NCI-H82 (cell line): Measurements from ENCODE around the gene ARHGAP18.
A peak's percentile ranks its signal among the peaks of the same experiment; 100 is the strongest.

ENCODE experiments used
- DNase-seq: peaks from one replicate; lab custom pipeline; 2025; lab: John Stamatoyannopoulos, UW

ARHGAP18 gene

GRCh38 chr6:129725341-129725740, 15.4 kb upstream of the ARHGAP18 start:
- DNase-seq = no peak

- no peak for DNase-seq
These were observed 9.7 kb upstream of the ARHGAP18 start for GRCh38 chr6:129719692-129720091.

DNA sequence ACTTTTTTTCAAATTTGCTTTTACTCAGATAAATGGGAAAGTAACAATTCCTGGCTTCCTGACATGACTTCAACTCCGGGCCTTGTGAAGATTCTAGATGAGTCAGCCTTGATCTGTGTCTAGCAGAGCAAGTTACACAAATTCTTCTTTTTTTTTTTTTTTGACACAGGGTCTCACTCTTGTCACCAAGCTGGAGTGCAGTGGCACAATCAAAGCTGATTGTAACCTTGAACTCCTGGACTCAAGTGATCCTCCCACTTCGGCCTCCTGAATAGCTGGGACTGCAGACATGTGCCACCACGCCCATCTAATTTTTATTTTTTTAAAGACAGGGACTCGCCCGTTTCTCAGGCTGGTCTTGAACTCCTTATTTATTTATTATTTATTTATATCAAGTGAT, 7.3 kb upstream of the ARHGAP18 start:
- no peak for DNase-seq

GRCh38 chr6:129713806-129714333, 3.9 kb upstream of the ARHGAP18 start:
- DNase-seq = no peak

GRCh38 chr6:129711271-129711631, 1.3 kb upstream of the ARHGAP18 start:
- no peak for DNase-seq

- no peak for DNase-seq
These were observed 683 bp upstream of the ARHGAP18 start for GRCh38 chr6:129710450-129711270.

DNA sequence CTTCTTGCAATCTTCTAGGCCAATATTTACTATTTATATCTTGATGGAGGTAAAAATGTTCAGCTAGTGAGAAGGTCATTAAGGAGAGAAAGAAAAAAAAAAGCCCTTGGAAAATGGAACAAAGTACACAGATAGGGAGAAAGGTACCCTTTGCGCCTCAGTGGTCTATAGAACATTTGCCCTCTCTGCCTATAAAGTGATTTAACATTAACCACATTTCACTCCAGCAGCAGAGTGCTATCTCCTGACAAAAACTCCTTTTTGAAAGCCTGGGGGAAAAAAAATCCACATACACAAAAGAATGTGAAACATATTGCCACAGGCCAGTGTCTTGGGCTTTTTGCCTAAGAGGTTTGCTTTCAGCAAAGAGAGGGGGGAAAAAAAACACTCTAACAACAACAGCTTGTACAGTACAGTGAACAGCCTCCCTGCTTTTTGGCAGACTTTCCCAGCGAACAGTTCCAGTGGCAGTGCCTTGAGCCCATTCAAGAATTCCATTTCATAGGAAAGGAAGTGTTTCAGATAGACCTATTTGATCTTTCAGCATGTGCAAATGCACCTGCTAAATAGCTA, 695 bp downstream of the ARHGAP18 start:
- DNase-seq = no peak

GRCh38 chr6:129708496-129709195, 1.3 kb downstream of the ARHGAP18 start:
- no peak for DNase-seq

DNA sequence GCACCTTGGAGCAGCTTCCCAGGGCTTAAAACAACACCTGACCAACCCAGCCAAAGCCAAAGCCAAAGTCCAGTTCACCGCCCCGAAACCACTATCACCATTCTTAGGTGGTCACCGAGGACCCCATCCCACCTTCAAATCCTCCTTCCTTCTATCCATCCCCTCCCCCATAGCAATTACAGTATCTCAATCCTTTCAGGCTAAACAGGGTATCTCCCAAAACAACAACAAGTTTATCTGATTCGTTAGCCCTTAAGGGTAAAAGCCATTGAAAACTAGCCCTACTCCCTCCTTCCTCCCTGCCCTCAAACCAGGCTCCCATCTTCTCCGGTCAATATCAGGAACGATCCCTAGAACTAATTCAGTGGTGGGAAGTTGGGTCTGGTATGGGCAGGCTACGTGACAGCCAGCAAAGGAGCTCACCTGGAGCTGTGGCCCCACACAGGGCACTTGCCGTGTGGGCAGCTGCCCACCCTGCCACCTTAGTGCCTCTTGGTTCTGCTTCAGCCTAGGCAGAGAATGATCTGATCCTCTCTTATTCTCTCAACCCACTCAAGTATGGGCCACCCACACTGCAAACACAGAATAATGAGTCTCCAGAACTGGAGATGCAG, 2.0 kb downstream of the ARHGAP18 start:
- DNase-seq = no peak

DNA sequence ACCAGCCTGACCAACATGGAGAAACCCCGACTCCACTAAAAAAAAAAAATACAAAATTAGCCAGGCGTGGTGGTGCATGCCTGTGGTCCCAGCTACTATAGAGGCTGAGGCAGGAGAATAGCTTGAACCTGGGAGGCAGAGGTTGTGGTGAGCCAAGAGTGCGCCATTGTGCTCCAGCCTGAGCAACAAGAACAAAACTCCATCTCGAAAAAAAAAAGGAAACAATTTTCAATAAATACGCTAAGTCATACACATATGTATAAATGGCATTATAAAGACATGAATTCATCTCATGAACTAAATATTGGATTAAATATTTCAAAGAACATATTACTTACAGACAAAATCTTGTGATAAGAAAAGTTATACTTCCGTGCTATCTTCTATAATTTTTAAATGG, 2.9 kb downstream of the ARHGAP18 start:
- DNase-seq = no peak

GRCh38 chr6:129705212-129705611, 4.8 kb downstream of the ARHGAP18 start:
- no peak for DNase-seq

DNA sequence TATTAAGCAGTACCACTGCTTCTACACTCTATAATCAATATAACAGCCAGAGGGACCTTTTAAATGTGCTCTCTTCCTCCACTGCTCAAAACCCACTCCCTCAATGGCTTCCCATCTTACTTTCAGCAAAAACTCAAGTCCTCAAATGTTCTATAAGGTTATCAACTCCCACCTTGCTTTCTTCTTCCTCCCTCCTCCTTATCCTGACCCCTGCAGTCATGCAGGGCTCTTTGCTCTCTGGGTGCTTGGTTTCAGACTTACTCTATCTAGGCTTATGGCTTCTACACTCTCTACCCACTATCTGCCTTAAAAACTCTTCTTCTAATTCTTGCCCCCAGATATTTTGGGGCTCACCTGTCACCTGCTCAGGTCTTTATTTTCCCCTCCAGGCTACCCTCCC, 5.3 kb downstream of the ARHGAP18 start:
- no peak for DNase-seq

DNA sequence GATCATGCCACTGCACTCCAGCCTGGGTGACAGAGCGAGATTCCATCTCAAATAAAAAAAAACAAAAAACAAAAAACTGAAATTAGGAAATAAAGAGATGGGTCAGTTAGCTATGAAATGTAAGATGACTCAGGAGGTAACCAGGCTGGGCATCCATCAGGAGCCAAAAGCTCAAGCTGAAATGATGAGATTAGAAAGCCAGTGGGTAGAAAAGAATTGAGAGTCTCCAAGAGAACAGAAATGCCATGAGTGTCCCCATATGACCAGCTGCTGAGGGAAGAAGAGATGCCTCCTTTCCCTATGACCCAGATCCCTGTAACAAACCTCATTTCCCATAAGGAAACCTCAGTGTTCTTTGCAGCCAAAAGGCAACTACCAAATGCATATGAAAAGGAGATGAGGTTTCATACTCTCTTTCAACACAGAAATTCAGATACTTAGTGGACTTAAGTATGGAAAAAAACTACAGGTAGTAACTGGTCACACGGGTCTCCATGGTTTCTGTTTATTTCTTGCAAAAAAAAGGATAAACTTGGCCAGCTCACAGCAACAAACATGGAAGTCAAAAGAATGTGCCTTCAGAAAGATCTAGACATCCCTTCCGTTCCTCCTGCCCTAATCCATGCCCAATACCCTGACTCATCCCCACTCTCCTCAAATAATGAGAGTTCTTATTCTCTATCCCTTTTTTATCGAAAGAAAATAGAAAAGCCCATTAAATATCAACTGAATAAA, 8.1 kb downstream of the ARHGAP18 start:
- DNase-seq = no peak

GRCh38 chr6:129700666-129701065, 9.3 kb downstream of the ARHGAP18 start:
- no peak for DNase-seq

DNA sequence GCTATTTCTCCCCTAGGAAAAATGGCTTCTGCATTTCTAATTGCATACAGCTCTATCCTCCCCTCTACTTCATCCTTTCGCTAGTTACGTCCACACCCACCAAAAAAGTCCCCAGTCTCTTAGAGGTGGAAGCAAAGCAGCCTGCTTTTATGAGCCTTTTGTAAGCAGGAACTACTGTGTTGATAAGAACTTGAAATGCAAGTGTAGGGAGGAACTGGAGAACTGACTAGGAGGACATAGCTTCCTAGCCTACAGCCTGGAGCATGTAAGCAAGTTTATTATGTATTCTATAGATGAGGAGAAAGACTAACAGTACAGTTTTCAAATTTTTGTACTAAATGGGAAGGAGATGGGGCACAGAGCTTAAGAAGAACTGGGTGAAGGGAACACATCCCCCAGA, 10.3 kb downstream of the ARHGAP18 start:
- DNase-seq = no peak

DNA sequence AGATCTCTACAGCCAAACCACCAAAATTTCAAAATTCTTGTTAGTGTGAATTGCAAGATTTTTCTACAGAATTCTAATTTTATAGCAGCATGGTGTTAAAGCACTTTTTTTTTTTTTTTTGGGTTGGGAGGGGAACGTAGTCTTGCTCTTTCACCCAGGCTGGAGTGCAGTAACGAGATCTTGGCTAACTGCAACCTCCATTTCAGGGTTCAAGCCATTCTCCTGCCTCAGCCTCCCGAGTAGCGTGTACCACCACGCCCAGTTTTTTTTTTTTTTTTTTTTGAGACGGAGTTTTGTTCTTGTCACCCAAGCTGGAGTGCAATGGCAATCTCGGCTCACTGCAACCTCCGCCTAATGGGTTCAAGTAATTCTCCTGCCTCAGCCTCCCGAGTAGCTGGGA, 11.5 kb downstream of the ARHGAP18 start:
- DNase-seq = no peak

GRCh38 chr6:129697788-129698187, 12.2 kb downstream of the ARHGAP18 start:
- no peak for DNase-seq

GRCh38 chr6:129696843-129697242, 13.1 kb downstream of the ARHGAP18 start:
- DNase-seq = no peak

GRCh38 chr6:129696028-129696418, 14.0 kb downstream of the ARHGAP18 start:
- DNase-seq = no peak

GRCh38 chr6:129695373-129696027, 14.5 kb downstream of the ARHGAP18 start:
- DNase-seq = peak; percentile 37

- peak; percentile 33 for DNase-seq
These were observed 15.9 kb downstream of the ARHGAP18 start for GRCh38 chr6:129694036-129694435.
